HepG2 (cell line): ENCODE results near the gene NELL1. TPM values are rescaled to one million over a fixed set of nuclear protein-coding genes. Genes with fewer than 3 reads are reported as not detected.

Source experiments
- ATAC-seq: fragments of 200-7000 bp; cut with Tn5 transposase; 3 replicates; pipeline ENCODE4 v1.9.1; 2020; ENCODE audit warnings: mild to moderate bottlenecking, moderate library complexity
- BruUV-seq: library from RNA; stranded (reverse); fragments of 400-500 nt; replicated peaks from 2 replicates; lab custom pipeline; 2021; lab: Mats Ljungman, UMichigan
- CTCF ChIA-PET: fragments of 300-600 bp; formaldehyde crosslinking; extraction: SDS; loops from one replicate; lab custom pipeline; 2021; ENCODE audit warnings: low total read pairs, inconsistent platforms, low intra/inter-chr PET ratio; lab: Yijun Ruan, JAX
- POLR2A ChIA-PET: fragments of 350-600 bp; sonication (Branson Sonifier 250); formaldehyde crosslinking; loops from one replicate; lab custom pipeline; 2020; ENCODE audit warnings: antibody characterized with exemption, inconsistent platforms; lab: Yijun Ruan, JAX
- DNase-seq: peaks from one replicate; pipeline ENCODE4 v3.0.0-alpha.2; 2015; ENCODE audit warnings: low spot score
- FAIRE-seq: peaks from 3 replicates; lab custom pipeline; 2011; peaks lifted over from hg19 to GRCh38; lab: Jason Lieb, UNC
- H2AFZ ChIP-seq: one replicate; pipeline ENCODE4 v1.6.1; 2011; ENCODE audit warnings: low read length, inconsistent platforms
- H3K27ac ChIP-seq: fragments of 300-600 bp; 3 replicates; pipeline ENCODE4 v1.8.0; 2011; ENCODE audit warnings: mixed run types, mild to moderate bottlenecking, mixed read lengths, low read length, inconsistent platforms; ENCODE audit not compliant: insufficient read depth; ENCODE audit errors: extremely low read length
- H3K27me3 ChIP-seq, 2 experiments: fragments of 200-600 bp in 1 of 2; 2 replicates in 1 of 2; 3 replicates in 1 of 2; pipeline versions ENCODE4 v1.6.0 to v1.8.0; 2011; ENCODE audit warnings: low read length in 2 of 2, mild to moderate bottlenecking in 2 of 2, moderate library complexity in 2 of 2, inconsistent platforms in 1 of 2; ENCODE audit not compliant: insufficient read depth in 2 of 2, control insufficient read depth in 1 of 2
- H3K36me3 ChIP-seq, 2 experiments: fragments of 200-600 bp in 1 of 2; replicated peaks in 1 of 2; 2 replicates in 1 of 2; 3 replicates in 1 of 2; pipeline versions ENCODE4 v1.5.1 to v1.8.0; 2011; ENCODE audit warnings: low read length in 2 of 2, inconsistent platforms in 1 of 2; ENCODE audit not compliant: insufficient read depth in 2 of 2, control insufficient read depth in 1 of 2
- H3K4me1 ChIP-seq: 2 replicates; pipeline ENCODE4 v1.5.1; 2012; ENCODE audit warnings: low read length, inconsistent platforms; ENCODE audit not compliant: insufficient read depth
- H3K4me2 ChIP-seq: 2 replicates; pipeline ENCODE4 v1.6.0; 2011; ENCODE audit warnings: low read depth, low read length, inconsistent platforms
- H3K4me3 ChIP-seq, 3 experiments: fragments of 200-600 bp in 1 of 3; sonication (generic), shearing (Covaris generic) in 1 of 3; replicated peaks in 1 of 3; 2 replicates each; pipeline ENCODE4 v1.5.1; 2011 to 2016; ENCODE audit warnings: low read length in 3 of 3, inconsistent platforms in 2 of 3, low read depth in 2 of 3, mild to moderate bottlenecking in 2 of 3, control low read depth in 1 of 3, mixed read lengths in 1 of 3; ENCODE audit not compliant: insufficient read depth in 1 of 3
- H3K79me2 ChIP-seq: one replicate; pipeline ENCODE4 v1.6.1; 2011; ENCODE audit warnings: low read length, inconsistent platforms; ENCODE audit not compliant: insufficient read depth
- H3K9ac ChIP-seq: 2 replicates; pipeline ENCODE4 v1.6.0; 2011; ENCODE audit warnings: mild to moderate bottlenecking, low read depth, low read length, inconsistent platforms; ENCODE audit not compliant: insufficient read depth
- H3K9me3 ChIP-seq: 2 replicates; pipeline ENCODE4 v1.5.1; 2012; ENCODE audit warnings: mild to moderate bottlenecking, low read length
- H4K20me1 ChIP-seq: 2 replicates; pipeline ENCODE4 v1.6.0; 2011; ENCODE audit warnings: inconsistent platforms, mild to moderate bottlenecking, low read length, moderate library complexity; ENCODE audit not compliant: insufficient read depth
- BRD4 ChIP-seq: sonication (generic); formaldehyde crosslinking; IDR thresholded peaks from 2 replicates; pipeline ENCODE4 v1.4.0; 2020; ENCODE audit warnings: missing genetic modification reagents
- CBX2 ChIP-seq, 2 experiments: fragments of 200-600 bp in 1 of 2; sonication (generic); formaldehyde crosslinking in 1 of 2; IDR thresholded peaks; 2 replicates each; pipeline versions ENCODE4 v1.7.0 to v1.8.1; 2018 to 2022; ENCODE audit warnings: low read depth in 2 of 2, low read length in 1 of 2, mild to moderate bottlenecking in 1 of 2, missing genetic modification reagents in 1 of 2
- GTF2F1 ChIP-seq: fragments of 150-350 bp; IDR thresholded peaks from 2 replicates; pipeline ENCODE4 v1.6.1; 2014; ENCODE audit warnings: low read length
- HIVEP1 ChIP-seq: sonication (generic); formaldehyde crosslinking; IDR thresholded peaks from 2 replicates; pipeline ENCODE4 v1.4.0; 2020; ENCODE audit warnings: mild to moderate bottlenecking, missing genetic modification reagents
- POLR2AphosphoS2 ChIP-seq: IDR thresholded peaks from 2 replicates; pipeline ENCODE4 v1.6.1; 2011; ENCODE audit warnings: low read depth, low read length, improper control_type of control experiment
- SRSF4 ChIP-seq: fragments of 200-400 bp; formaldehyde crosslinking; IDR thresholded peaks from one replicate; pipeline ENCODE4 v1.6.1; 2018; ENCODE audit warnings: mild to moderate bottlenecking, low read depth, low read length, moderate library complexity; ENCODE audit not compliant: poor library complexity, severe bottlenecking
- SUZ12 ChIP-seq: fragments of 150-350 bp; IDR thresholded peaks from 2 replicates; pipeline ENCODE4 v1.6.1; 2014; ENCODE audit warnings: low read depth, low read length
- SYNCRIP ChIP-seq: fragments of 200-400 bp; formaldehyde crosslinking; IDR thresholded peaks from 2 replicates; pipeline ENCODE4 v1.6.1; 2018; ENCODE audit warnings: mild to moderate bottlenecking, low read depth, low read length; ENCODE audit not compliant: insufficient read depth
- TERF1 ChIP-seq: sonication (generic); formaldehyde crosslinking; IDR thresholded peaks from 2 replicates; pipeline ENCODE4 v1.8.0; 2022; ENCODE audit warnings: mild to moderate bottlenecking, missing genetic modification reagents, moderate library complexity
- THAP8 ChIP-seq: sonication (generic); formaldehyde crosslinking; IDR thresholded peaks from 2 replicates; pipeline ENCODE4 v1.5.1; 2020; ENCODE audit warnings: missing genetic modification reagents, mild to moderate bottlenecking, borderline replicate concordance
- TP53 ChIP-seq: sonication (generic); formaldehyde crosslinking; conservative IDR thresholded peaks from 2 replicates; pipeline ENCODE4 v1.4.0; 2020; ENCODE audit warnings: missing genetic modification reagents
- TSC22D2 ChIP-seq: sonication (generic); formaldehyde crosslinking; IDR thresholded peaks from 2 replicates; pipeline ENCODE4 v1.5.1; 2020; ENCODE audit warnings: missing genetic modification reagents, mild to moderate bottlenecking, borderline replicate concordance
- WIZ ChIP-seq: sonication (generic); formaldehyde crosslinking; IDR thresholded peaks from 2 replicates; pipeline ENCODE4 v1.5.1; 2020; ENCODE audit warnings: mild to moderate bottlenecking, missing genetic modification reagents
- ZFYVE20 ChIP-seq: sonication (generic); formaldehyde crosslinking; IDR thresholded peaks from 2 replicates; pipeline ENCODE4 v1.8.0; 2023; ENCODE audit warnings: low read depth, mild to moderate bottlenecking, moderate library complexity, missing genetic modification reagents, borderline replicate concordance
- ZNF597 ChIP-seq: sonication (generic); formaldehyde crosslinking; IDR thresholded peaks from 2 replicates; pipeline ENCODE4 v1.5.0; 2020; ENCODE audit warnings: missing genetic modification reagents
- WGBS: methylation state at CpG from one replicate; pipeline ENCODE4 v1.1.6; 2017; ENCODE audit warnings: low lambda C conversion rate; 5-methylcytosine and 5-hydroxymethylcytosine counted together
- in situ Hi-C: cut with HindIII; loops from 2 replicates; pipeline ENCODE4 v1.10.0; 2017; ENCODE audit warnings: low pct_unique_long_range_greater_than_20kb; ENCODE audit not compliant: extremely low pct_ligation_motif_present
- intact Hi-C: fragments of 100-400 bp; cut with micrococcal nuclease; formaldehyde crosslinking; loops from one replicate; pipeline ENCODE4 v1.10.0; 2022; ENCODE audit not compliant: unreplicated experiment
- polyA plus RNA-seq, 8 experiments: library from polyadenylated mRNA; depleted of rRNA in 3 of 8; stranded (reverse) in 7 of 8; unstranded in 1 of 8; fragments of >200 nt; fragmentation: Illumina TruSeq in 4 of 8; extraction: Trizol in 4 of 8; gene quantifications; 2 replicates each; pipeline versions ENCODE4 v1.2.1 to v1.2.3, GENCODE V29; 2011 to 2016; ENCODE audit warnings: low read depth in 4 of 8, missing spikeins in 1 of 8, mixed read lengths in 1 of 8; ENCODE audit not compliant: insufficient read depth in 1 of 8
- total RNA-seq, 5 experiments: library from RNA; depleted of rRNA; stranded (reverse); fragments of >200 nt; fragmentation: Illumina TruSeq; extraction: Trizol; gene quantifications; 2 replicates each; pipeline ENCODE4 v1.2.3, GENCODE V29; 2016; ENCODE audit warnings: low read depth in 1 of 5

NELL1 gene
- total and polyA plus RNA-seq, 2 of the 13 experiments (the other 11 are each of a cell fraction or from before 2014, with no cell fraction given), result not detected

GRCh38 chr11:21426931-21427330 lies 757.5 kb downstream of the NELL1 start:
- H3K79me2 ChIP-seq, result no peaks in the 10 kb centered on the region
- no peak for TF ChIP-seq ZNF597 (CRISPR knock-in tag)
- TF ChIP-seq SYNCRIP, result no peak
- TF ChIP-seq BRD4 (CRISPR knock-in tag), result no peak
- no peak for TF ChIP-seq POLR2AphosphoS2
- no peak for TF ChIP-seq TERF1 (CRISPR knock-in tag)
- TF ChIP-seq SRSF4, result no peak
- ATAC-seq (no peak), DNase-seq (no peak), FAIRE-seq (no peak)
- no peaks in the 10 kb centered on the region for H3K9me3 ChIP-seq
- H3K9ac ChIP-seq, result no peak overlapping the region
- no TSS peak for BruUV-seq
- POLR2A ChIA-PET, result no interaction called here
- WGBS, result 0% methylated on average over 3 of the region's 3 CpGs
- H3K4me2 ChIP-seq, result no peak overlapping the region
- CTCF ChIA-PET, result no interaction called here
- in situ Hi-C loops (no loop called here), intact Hi-C loops (no loop called here)
- H3K4me3 ChIP-seq, result no peak overlapping the region
- no peaks in the 10 kb centered on the region for H3K4me1 ChIP-seq
- no peak overlapping the region for H2AFZ ChIP-seq
- H3K27ac ChIP-seq, result no peak overlapping the region
- no peaks in the 10 kb centered on the region for H3K36me3 ChIP-seq
- no peaks in the 10 kb centered on the region for H3K27me3 ChIP-seq
- no peaks in the 10 kb centered on the region for H4K20me1 ChIP-seq

- no peaks in the 10 kb centered on the region for H3K36me3 ChIP-seq
- H3K79me2 ChIP-seq, result no peaks in the 10 kb centered on the region
- ChIA-PET POLR2A (no interaction called here), CTCF (no interaction called here)
- FAIRE-seq (no peak), ATAC-seq (no peak), DNase-seq (no peak)
- no peak overlapping the region for H3K9ac ChIP-seq
- no peak overlapping the region for H2AFZ ChIP-seq
- intact Hi-C loops, result no loop called here
- H4K20me1 ChIP-seq, result no peaks in the 10 kb centered on the region
- H3K27me3 ChIP-seq, result no peaks in the 10 kb centered on the region
- in situ Hi-C loops, result no loop called here
- no TSS peak for BruUV-seq
- H3K4me2 ChIP-seq, result no peak overlapping the region
- no peaks in the 10 kb centered on the region for H3K4me1 ChIP-seq
- WGBS, result 0% methylated on average over 1 of the region's 1 CpG
- no peak overlapping the region for H3K27ac ChIP-seq
- H3K4me3 ChIP-seq, result no peak overlapping the region
- H3K9me3 ChIP-seq, result no peaks in the 10 kb centered on the region
- no peak for TF ChIP-seq CBX2 (IDR thresholded peaks at IDR 0.05; ENCODE audit: low read depth, low read length)
- no peak for TF ChIP-seq CBX2 (CRISPR knock-in tag; IDR thresholded peaks at IDR 0.05; ENCODE audit: low read depth)
- no peak for TF ChIP-seq TSC22D2 (CRISPR knock-in tag)
- TF ChIP-seq TP53 (CRISPR knock-in tag), result no peak
- TF ChIP-seq WIZ (CRISPR knock-in tag), result no peak
- TF ChIP-seq THAP8 (CRISPR knock-in tag), result no peak
- TF ChIP-seq ZFYVE20 (CRISPR knock-in tag), result no peak
- TF ChIP-seq HIVEP1 (CRISPR knock-in tag), result no peak
- no peak for TF ChIP-seq GTF2F1
- TF ChIP-seq SUZ12, result no peak
Measured at GRCh38 chr11:21427726-21428125, 758.3 kb downstream of the NELL1 start.
